Heart left ventricle (tissue), 16 donors: ENCODE results near the gene GRIPAP1. TPM values are rescaled to one million over a fixed set of nuclear protein-coding genes. Genes with fewer than 3 reads are reported as not detected.
A peak's percentile ranks its signal among the peaks of the same experiment; 100 is the strongest.

Experiments used
- ATAC-seq, 4 donors: fragments of 200-7000 bp; cut with Tn5 transposase; one replicate each; pipeline ENCODE4 v1.9.1; 2020 to 2022; ENCODE audit warnings: moderate library complexity in 4 of 4, mild to moderate bottlenecking in 3 of 4, moderate number of reproducible peaks in 1 of 4
- DNase-seq, 5 donors: peaks; one replicate each; pipeline ENCODE4 v3.0.0-alpha.2; 2020
- H3K27ac ChIP-seq, 12 donors: fragments of 200-600 bp; sonication (generic) in 4 of 12; one replicate each; pipeline versions ENCODE4 v1.5.0 to v1.8.0; 2016 to 2022; ENCODE audit warnings: mild to moderate bottlenecking in 2 of 12
- H3K27me3 ChIP-seq, 9 donors: fragments of 200-600 bp; sonication (generic) in 2 of 9; one replicate each; pipeline versions ENCODE4 v1.5.1 to v1.8.0; 2016 to 2022; ENCODE audit warnings: mild to moderate bottlenecking in 3 of 9
- H3K36me3 ChIP-seq, 9 donors: fragments of 200-600 bp; sonication (generic) in 2 of 9; one replicate each; pipeline versions ENCODE4 v1.5.0 to v1.8.0; 2018 to 2022; ENCODE audit warnings: mild to moderate bottlenecking in 2 of 9
- H3K4me1 ChIP-seq, 12 donors: fragments of 200-600 bp; sonication (generic) in 4 of 12; one replicate each; pipeline versions ENCODE4 v1.5.0 to v1.8.0; 2016 to 2022; ENCODE audit warnings: mild to moderate bottlenecking in 3 of 12
- H3K4me3 ChIP-seq, 12 donors: fragments of 200-600 bp; sonication (generic) in 4 of 12; one replicate each; pipeline versions ENCODE4 v1.5.0 to v1.8.0; 2017 to 2022; ENCODE audit warnings: mild to moderate bottlenecking in 9 of 12, moderate library complexity in 4 of 12
- H3K9me3 ChIP-seq, 12 donors: fragments of 200-600 bp; sonication (generic) in 4 of 12; one replicate each; pipeline versions ENCODE4 v1.5.0 to v1.8.0; 2016 to 2022; ENCODE audit warnings: mild to moderate bottlenecking in 1 of 12
- CTCF ChIP-seq, 12 donors: fragments of 200-600 bp; sonication (generic) in 4 of 12; IDR thresholded peaks; one replicate each; pipeline versions ENCODE4 v1.5.0 to v1.8.0; 2018 to 2022; ENCODE audit warnings: antibody characterized with exemption in 12 of 12, mild to moderate bottlenecking in 5 of 12
- POLR2A ChIP-seq, 2 donors: fragments of 450-650 bp; IDR thresholded peaks; one replicate each; pipeline ENCODE4 v1.6.1; 2017; ENCODE audit warnings: antibody characterized with exemption in 2 of 2, mild to moderate bottlenecking in 2 of 2, moderate library complexity in 2 of 2
- WGBS, 4 donors: extraction: QIAGEN DNeasy Blood & Tissue Kit in 2 of 4; methylation state at CpG; one replicate each; pipeline versions ENCODE4 v1.1.5 to v1.1.7; 2013 to 2018; 5-methylcytosine and 5-hydroxymethylcytosine counted together
- intact Hi-C, 10 donors: fragments of 100-400 bp; cut with DNase I; formaldehyde crosslinking; loops; one replicate each; pipeline versions ENCODE4 v1.11.1 to v1.14.2; 2022
- polyA plus RNA-seq, 2 donors: library from polyadenylated mRNA; stranded (reverse); fragments of 200-250 nt; gene quantifications; one replicate each; pipeline ENCODE4 v1.2.3, GENCODE V29; 2013
- total RNA-seq, 9 donors: library from RNA; depleted of rRNA in 2 of 9; stranded (reverse); fragments of >200 nt in 2 of 9; fragmentation: NEBNext Ultra II Directional in 3 of 9; extraction: Animal tissue kit (Norgen Biotek cat#: 25700) in 3 of 9; gene quantifications; one replicate each; pipeline versions ENCODE4 v1.1.0 to v1.2.4, GENCODE V29; 2016 to 2023
- donor health status: ischemic (EF 13 %, LVEDD 7.1; RV severe dilation, severe dysfunction).
- donor health status: healthy with polysubstance abuse.
- donor health status: DM: no; HTN: yes; CAD: no.
- donor health status: DM: no; HTN: no; CAD: no.
- donor health status: ischemic (EF 25% LVEDD 6.9; RV normal size, moderate dysfunction).
- donor health status: ischemic (EF 25% LVEDD 5.7; RV mildly dilated, moderate dysfunction).
- donor health status: healthy.
- donor health status: DM: yes; HTN: yes; CAD: no.
- donor health status: ischemic (EF 35%, LVEDD 5.7; RV mildly dilated, moderate dysfunction).
- donor health status: nonischemic (EF 11% LVEDD 7.7; RV severe dilation, severe dysfunction).
- donor health status: DM: yes; HTN: yes; CAD: no.
- donor health status: PGD.
- donor health status: ischemic (EF 29% LVEDD 5.4; RV normal size, mild dysfunction).
- donor health status: nonischemic (EF 23%, LVEDD 6.1; RV moderate dilation, normal function).

Gene GRIPAP1
- total and polyA plus RNA-seq, 11 donors = 11.4 to 41.6 (median 19.4) TPM

GRCh38 chrX:48956728-48957414, 45.2 kb downstream of the GRIPAP1 start:
- ATAC-seq = no peak
- intact Hi-C loops = loop anchor here in 5 of 10 donors (5.0 to 10.0 kb wide), 4 partner anchors 45 to 148 kb away; partner anchors contain the start of genes TFE3 (in 4 of the 5) and GRIPAP1 (in 1 of the 5)
- no peaks in the 10 kb centered on the region for H3K27me3 ChIP-seq
- H3K9me3 ChIP-seq = peaks cover 0 to 5% (median 0%) of the 10 kb centered on the region in 12 donors
- TF ChIP-seq CTCF (IDR thresholded peaks at IDR 0.05) = no peak
- no peak for TF ChIP-seq POLR2A (IDR thresholded peaks at IDR 0.05)
- peaks cover 0 to 13% (median 0%) of the 10 kb centered on the region in 9 donors for H3K36me3 ChIP-seq
- peak in 3 of 5 donors; percentile 17 to 33 (median 21) for DNase-seq
- H3K4me3 ChIP-seq = peak overlapping the region; percentile 49 to 87 (median 71)
- peaks cover 0 to 51% (median 23%) of the 10 kb centered on the region in 12 donors for H3K4me1 ChIP-seq
- H3K27ac ChIP-seq = peak overlapping the region in 11 of 12 donors; percentile 46 to 99 (median 92)
- 1 to 44% (median 19%) methylated on average over 32 to 61 of the region's 61 CpGs for WGBS, 4 donors

DNA sequence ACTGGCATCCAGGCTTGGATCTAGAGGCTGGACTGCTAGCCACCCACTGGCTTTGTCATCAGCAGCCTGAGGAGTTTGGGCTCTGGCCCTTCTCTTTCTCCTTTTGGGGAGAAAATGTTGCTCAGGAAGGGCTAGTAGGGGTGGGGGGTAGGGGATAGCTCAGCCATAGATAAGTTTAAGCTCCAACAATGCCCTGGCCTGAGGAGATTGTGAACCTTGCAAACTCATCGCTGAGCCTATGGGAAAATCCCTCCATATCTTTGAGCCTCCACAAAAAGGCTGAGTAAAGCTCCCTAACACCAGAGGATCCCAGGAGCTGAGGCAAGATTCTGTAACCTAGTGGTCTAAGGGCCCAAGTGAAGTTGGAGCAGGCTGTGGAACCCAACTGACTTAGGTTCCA, 53.5 kb downstream of the GRIPAP1 start:
- DNase-seq (no peak), ATAC-seq (no peak)
- Histone ChIP-seq H3K4me1 (peaks cover 0 to 24% (median 3%) of the 10 kb centered on the region in 12 donors), H3K9me3 (no peaks in the 10 kb centered on the region), H3K27me3 (no peaks in the 10 kb centered on the region), H3K4me3 (no peak overlapping the region), H3K27ac (no peak overlapping the region), H3K36me3 (peaks cover 0 to 7% (median 3%) of the 10 kb centered on the region in 9 donors)
- intact Hi-C loops = no loop called here
- TF ChIP-seq CTCF (IDR thresholded peaks at IDR 0.05) (no peak), POLR2A (IDR thresholded peaks at IDR 0.05) (no peak)
- 56 to 96% (median 91%) methylated on average over 1 of the region's 1 CpG for WGBS, 4 donors

GRCh38 chrX:48945517-48946348, 56.3 kb downstream of the GRIPAP1 start:
- peaks cover 0 to 17% (median 3%) of the 10 kb centered on the region in 12 donors for H3K4me1 ChIP-seq
- peak in 3 of 4 donors; percentile 59 to 66 (median 63) for ATAC-seq
- H3K4me3 ChIP-seq = no peak overlapping the region
- H3K27ac ChIP-seq = no peak overlapping the region
- 51 to 57% (median 55%) methylated on average over 8 of the region's 8 CpGs for WGBS, 4 donors
- H3K9me3 ChIP-seq = no peaks in the 10 kb centered on the region
- H3K36me3 ChIP-seq = peaks cover 0 to 16% (median 11%) of the 10 kb centered on the region in 9 donors
- DNase-seq = peak in 4 of 5 donors; percentile 28 to 63 (median 38)
- no peaks in the 10 kb centered on the region for H3K27me3 ChIP-seq
- TF ChIP-seq POLR2A (IDR thresholded peaks at IDR 0.05) (no peak), CTCF (IDR thresholded peaks at IDR 0.05) (peak; percentile 36 to 78 (median 61))
- intact Hi-C loops = no loop called here

GRCh38 chrX:48942895-48943294, 59.2 kb downstream of the GRIPAP1 start:
- Histone ChIP-seq H3K4me3 (no peak overlapping the region), H3K27ac (no peak overlapping the region), H3K4me1 (peaks cover 0 to 44% (median 6%) of the 10 kb centered on the region in 12 donors), H3K9me3 (no peaks in the 10 kb centered on the region), H3K27me3 (no peaks in the 10 kb centered on the region), H3K36me3 (peaks cover 0 to 16% (median 9%) of the 10 kb centered on the region in 9 donors)
- 57 to 95% (median 75%) methylated on average over 2 of the region's 2 CpGs for WGBS, 4 donors
- ATAC-seq = no peak
- no peak for TF ChIP-seq POLR2A (IDR thresholded peaks at IDR 0.05)
- no peak for TF ChIP-seq CTCF (IDR thresholded peaks at IDR 0.05)
- intact Hi-C loops = no loop called here
- DNase-seq = no peak
